ENCODE data around the gene TMUB1.

The TMUB1 gene

DNA sequence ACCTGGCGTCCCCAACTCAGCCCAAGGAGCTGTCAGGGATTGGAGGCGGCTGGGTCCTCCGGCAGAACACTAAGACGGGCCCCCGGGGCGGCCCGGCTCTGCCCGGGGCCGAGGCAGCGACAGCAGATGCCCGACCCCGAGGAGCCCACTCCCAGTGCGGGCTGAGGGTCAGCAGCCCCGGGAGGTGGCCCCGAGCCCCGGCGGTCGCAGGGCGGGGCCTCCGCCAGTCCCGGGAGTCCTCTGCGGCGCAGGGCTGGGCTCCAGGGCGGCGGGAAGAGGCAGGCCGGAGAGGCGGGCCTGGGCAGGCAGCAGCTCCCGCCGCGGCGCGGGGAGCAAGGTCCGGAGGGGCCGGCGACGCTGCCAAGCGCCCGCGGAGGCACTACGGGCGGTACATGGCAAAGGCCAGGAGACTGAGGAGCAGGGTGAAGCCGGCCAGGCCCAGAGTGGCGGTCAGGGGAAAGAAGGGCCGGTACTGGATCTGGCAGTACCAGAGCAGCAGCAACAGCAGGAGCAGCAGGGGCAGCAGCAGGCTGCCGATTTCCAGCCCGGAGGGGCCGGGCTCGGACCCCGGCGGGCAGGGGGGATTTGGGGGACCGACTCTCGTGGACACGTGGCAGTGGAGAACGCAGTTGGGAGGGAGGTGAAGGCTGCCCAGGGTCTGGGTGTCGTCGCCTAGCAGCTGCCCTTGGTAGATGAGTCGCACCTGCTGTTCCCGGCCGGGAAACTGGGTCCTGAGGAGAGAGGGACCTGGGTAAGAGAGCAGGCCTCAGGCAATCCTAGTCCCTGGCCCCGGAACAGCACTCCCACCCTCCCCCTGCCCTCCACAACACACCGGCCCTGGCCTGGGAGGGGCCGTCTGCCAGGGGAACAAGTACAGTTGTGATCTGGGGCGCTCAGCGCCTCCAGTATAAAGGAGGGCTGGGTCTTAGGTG lies 1.9 kb downstream of the TMUB1 start:
- ChIA-PET CTCF (interaction anchor here (0.6 kb wide), 1 partner anchor 69 kb away, joined by 3 read pairs; no protein-coding TSS in a partner anchor), POLR2A (ENCODE audit: low non-redundant PET) (interaction anchor here (0.6 to 0.9 kb wide), 4 partner anchors 18 to 35 kb away, joined by 3 to 5 read pairs (median 3); no protein-coding TSS in a partner anchor)
- TF ChIP-seq, protein P1, sequence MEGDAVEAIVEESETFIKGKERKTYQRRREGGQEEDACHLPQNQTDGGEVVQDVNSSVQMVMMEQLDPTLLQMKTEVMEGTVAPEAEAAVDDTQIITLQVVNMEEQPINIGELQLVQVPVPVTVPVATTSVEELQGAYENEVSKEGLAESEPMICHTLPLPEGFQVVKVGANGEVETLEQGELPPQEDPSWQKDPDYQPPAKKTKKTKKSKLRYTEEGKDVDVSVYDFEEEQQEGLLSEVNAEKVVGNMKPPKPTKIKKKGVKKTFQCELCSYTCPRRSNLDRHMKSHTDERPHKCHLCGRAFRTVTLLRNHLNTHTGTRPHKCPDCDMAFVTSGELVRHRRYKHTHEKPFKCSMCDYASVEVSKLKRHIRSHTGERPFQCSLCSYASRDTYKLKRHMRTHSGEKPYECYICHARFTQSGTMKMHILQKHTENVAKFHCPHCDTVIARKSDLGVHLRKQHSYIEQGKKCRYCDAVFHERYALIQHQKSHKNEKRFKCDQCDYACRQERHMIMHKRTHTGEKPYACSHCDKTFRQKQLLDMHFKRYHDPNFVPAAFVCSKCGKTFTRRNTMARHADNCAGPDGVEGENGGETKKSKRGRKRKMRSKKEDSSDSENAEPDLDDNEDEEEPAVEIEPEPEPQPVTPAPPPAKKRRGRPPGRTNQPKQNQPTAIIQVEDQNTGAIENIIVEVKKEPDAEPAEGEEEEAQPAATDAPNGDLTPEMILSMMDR (conservative IDR thresholded peaks at IDR 0.05; ENCODE audit: low read depth), result no peak
- DNase-seq (ENCODE audit: low spot score), result no peak
- peak overlapping the region; percentile 99 for H3K27ac ChIP-seq

DNA sequence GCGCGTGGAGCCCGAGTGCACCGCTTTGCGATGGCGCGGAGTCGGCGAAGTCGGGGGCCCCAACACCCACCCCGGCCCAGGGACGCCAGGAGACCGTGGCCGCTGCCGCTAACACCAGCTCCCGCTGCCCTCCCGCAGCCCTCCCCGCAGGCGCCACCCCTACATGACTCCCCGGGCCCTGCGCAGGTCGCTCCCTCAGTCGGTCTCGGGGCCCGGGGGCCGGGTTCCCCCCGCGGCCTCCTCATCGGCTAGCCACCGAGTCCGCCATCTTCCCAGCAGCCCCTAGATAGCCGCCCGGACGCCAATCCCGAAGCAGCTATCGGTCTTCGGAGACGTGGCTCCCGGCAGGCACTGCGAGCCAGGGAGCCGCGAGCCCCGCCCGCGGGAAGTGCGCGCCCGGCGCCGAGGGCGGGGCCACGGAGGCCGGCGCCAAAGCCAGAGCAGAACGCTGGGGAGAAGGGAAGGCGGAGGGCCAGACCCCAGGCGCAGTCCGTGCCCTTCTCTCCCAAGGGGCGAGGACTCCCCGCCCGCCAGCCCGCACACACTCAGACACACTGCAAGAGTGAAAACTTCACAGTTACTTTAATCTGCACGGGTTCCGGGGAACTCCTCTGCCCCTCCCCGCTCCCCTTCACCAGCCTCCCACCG lies 2.6 kb downstream of the TMUB1 start, which contains the start of gene FASTK:
TSS of gene FASTK (minus strand) at position 288 of the 648 bp plus-strand sequence. CDS start at position 245, 43 bp downstream.
- TF ChIP-seq, protein P1 (conservative IDR thresholded peaks at IDR 0.05; ENCODE audit: low read depth), result no peak
- DNase-seq (ENCODE audit: low spot score), result peak; percentile 87
- POLR2A ChIA-PET (ENCODE audit: low non-redundant PET), result interaction anchor here (0.6 to 0.9 kb wide), 3 partner anchors 17 to 35 kb away, joined by 3 to 5 read pairs (median 3); no protein-coding TSS in a partner anchor
- peak within 1 kb of the TSS; percentile 99 for H3K27ac ChIP-seq
- CTCF ChIA-PET, result interaction anchor here (0.6 kb wide), 1 partner anchor 70 kb away, joined by 3 read pairs; no protein-coding TSS in a partner anchor

DNA sequence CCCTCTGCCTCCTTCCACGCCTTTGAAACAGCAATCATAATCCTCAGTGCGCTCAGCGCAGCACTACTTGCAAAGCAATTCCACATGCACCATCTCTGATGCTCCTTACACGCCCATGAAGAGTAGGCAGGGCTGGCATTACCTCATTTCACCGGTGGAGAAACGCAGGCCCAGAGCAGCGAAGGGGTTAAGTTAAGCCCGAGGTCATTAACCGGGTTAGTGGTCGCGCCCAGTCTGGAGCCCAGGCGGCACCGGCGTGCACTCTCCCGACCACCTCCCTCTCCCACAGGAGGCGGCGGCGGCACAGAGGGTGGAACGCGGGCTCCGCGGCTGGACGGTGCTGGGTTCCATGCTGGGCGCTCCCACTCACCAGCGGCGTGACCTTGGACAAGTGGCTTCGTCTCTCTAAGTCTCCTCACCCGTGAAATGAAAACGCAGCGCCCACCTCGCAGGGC lies 3.2 kb downstream of the TMUB1 start:
- no peak for DNase-seq (ENCODE audit: low spot score)
- POLR2A ChIA-PET (ENCODE audit: low non-redundant PET), result interaction anchor here (0.9 kb wide), 1 partner anchor 36 kb away, joined by 5 read pairs; no protein-coding TSS in a partner anchor

DNA sequence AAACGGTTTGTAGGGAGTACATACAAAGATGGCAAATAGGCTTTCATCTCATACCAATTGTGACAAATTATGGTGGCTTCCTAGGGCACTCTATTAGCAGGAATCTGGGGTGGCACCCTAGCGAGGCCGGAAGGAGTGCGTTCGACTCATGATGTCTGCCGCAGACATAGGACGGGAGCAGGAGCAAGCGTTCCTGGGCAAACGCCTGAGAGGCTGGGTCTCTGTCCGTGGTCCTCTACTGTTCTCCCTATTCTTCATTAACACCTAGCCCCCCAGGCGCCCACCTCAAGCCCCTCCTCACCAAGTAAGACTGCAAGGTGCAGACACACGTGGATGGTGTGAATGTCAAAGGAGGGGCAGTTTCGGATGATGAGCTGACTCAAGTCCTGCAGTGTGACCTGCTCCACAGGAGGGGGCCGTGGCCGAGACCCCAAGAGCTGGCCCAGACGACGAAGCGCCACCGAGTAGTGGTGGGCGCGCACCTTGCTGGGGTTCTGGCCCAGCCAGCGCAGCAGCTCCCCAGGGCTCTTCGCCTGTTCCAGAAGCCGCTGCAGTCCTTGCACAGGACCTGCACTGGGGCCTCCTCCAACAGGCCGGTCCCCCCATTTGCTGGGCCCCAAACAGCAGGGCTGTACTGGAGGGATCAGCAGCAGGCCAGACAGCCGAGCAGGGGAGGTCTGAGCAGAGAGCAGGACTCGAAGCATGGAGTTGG lies 3.9 kb downstream of the TMUB1 start:
- ChIA-PET CTCF (no interaction called here), POLR2A (ENCODE audit: low non-redundant PET) (no interaction called here)
- no peak for DNase-seq (ENCODE audit: low spot score)
- peak overlapping the region; percentile 99 for H3K27ac ChIP-seq
- TF ChIP-seq, protein P1 (conservative IDR thresholded peaks at IDR 0.05; ENCODE audit: low read depth), result no peak

More for the DNA sequence above, 3.2 kb downstream of the TMUB1 start:
- CTCF ChIA-PET, result no interaction called here
- TF ChIP-seq, protein P1 (conservative IDR thresholded peaks at IDR 0.05; ENCODE audit: low read depth), result no peak
- H3K27ac ChIP-seq, result peak overlapping the region; percentile 99

DNA sequence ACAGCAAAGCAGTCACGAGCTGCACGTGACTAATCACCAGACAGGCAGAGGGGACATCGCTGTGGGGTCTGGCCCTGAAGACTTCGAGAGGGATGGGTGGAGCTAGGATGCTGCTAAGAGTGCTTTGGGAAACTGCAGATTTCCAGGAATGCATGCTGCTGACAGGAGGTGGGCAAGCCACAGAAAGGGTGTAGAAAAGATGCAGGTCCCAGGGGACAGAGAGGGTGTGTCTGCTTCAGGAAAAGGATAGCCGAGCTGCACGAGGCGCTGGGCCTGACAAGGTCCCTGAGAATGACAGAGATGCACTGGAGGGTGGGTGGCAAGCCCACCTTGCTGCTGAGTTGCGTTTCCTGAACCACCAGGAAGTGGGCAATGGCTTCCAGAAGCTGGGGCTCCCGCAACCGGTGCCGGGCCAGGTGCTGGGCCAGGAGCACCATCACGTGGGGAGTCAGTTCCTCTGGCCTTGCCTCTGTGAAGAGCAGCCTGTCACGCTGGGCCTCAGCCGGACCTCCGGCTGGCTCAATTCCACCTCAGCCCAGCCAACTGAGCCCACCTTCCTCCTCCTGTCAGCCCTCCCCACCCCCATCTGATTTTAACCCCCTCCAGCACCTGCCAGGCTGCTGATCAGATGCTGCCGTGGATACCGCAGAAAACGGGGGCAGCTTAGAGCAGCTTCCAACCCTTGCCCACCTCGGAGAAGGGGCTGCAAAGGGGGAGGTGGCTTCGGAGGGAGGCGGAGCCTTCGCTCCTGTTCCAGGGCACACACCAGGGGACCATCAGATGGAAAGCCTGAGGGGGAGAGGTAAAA lies 4.9 kb downstream of the TMUB1 start:
- ChIA-PET POLR2A (ENCODE audit: low non-redundant PET) (no interaction called here), CTCF (no interaction called here)
- peak overlapping the region; percentile 99 for H3K27ac ChIP-seq
- TF ChIP-seq, protein P1 (conservative IDR thresholded peaks at IDR 0.05; ENCODE audit: low read depth), result no peak
- DNase-seq (ENCODE audit: low spot score), result no peak
